Spleen (tissue), 11 donors: Measurements from ENCODE around the gene ARHGEF7. TPM values are rescaled to one million over a fixed set of nuclear protein-coding genes. Genes with fewer than 3 reads are reported as not detected.
A peak's percentile ranks its signal among the peaks of the same experiment; 100 is the strongest.

Experiments used
- DNase-seq: peaks from one replicate; pipeline ENCODE4 v3.0.0-alpha.2; 2020
- H3K27ac ChIP-seq, 8 donors: fragments of 200-600 bp; sonication (generic) in 7 of 8; 1 replicate in 4 of 8; 2 replicates in 4 of 8; pipeline versions ENCODE4 v1.5.0 to v1.8.0; 2016 to 2021; ENCODE audit warnings: inconsistent platforms in 4 of 8, mild to moderate bottlenecking in 4 of 8, moderate library complexity in 1 of 8
- H3K27me3 ChIP-seq, 7 donors: fragments of 200-600 bp; sonication (generic) in 6 of 7; replicated peaks in 1 of 7; 1 replicate in 4 of 7; 2 replicates in 3 of 7; pipeline versions ENCODE4 v1.5.0 to v1.8.0; 2016 to 2021; ENCODE audit warnings: inconsistent platforms in 3 of 7, mild to moderate bottlenecking in 1 of 7
- H3K36me3 ChIP-seq, 6 donors: fragments of 200-600 bp; sonication (generic) in 5 of 6; 1 replicate in 4 of 6; 2 replicates in 2 of 6; pipeline versions ENCODE4 v1.5.0 to v1.8.0; 2016 to 2021; ENCODE audit warnings: inconsistent platforms in 2 of 6
- H3K4me1 ChIP-seq, 6 donors: fragments of 200-600 bp; sonication (generic) in 5 of 6; 1 replicate in 3 of 6; 2 replicates in 3 of 6; pipeline versions ENCODE4 v1.5.0 to v1.8.0; 2016 to 2021; ENCODE audit warnings: inconsistent platforms in 3 of 6
- H3K4me3 ChIP-seq, 8 donors: fragments of 200-600 bp; sonication (generic) in 7 of 8; 1 replicate in 4 of 8; 2 replicates in 4 of 8; pipeline versions ENCODE4 v1.5.0 to v1.8.0; 2016 to 2021; ENCODE audit warnings: inconsistent platforms in 4 of 8, mild to moderate bottlenecking in 4 of 8, moderate library complexity in 2 of 8
- H3K9me3 ChIP-seq, 8 donors: fragments of 200-600 bp; sonication (generic) in 7 of 8; 1 replicate in 4 of 8; 2 replicates in 4 of 8; pipeline versions ENCODE4 v1.5.0 to v1.8.0; 2016 to 2021; ENCODE audit warnings: inconsistent platforms in 4 of 8
- POLR2A ChIP-seq, 3 donors: fragments of 450-650 bp; IDR thresholded peaks; one replicate each; pipeline ENCODE4 v1.5.1; 2017; ENCODE audit warnings: antibody characterized with exemption in 3 of 3, mild to moderate bottlenecking in 1 of 3
- POLR2AphosphoS5 ChIP-seq, 3 donors: sonication (generic); formaldehyde crosslinking; IDR thresholded peaks; one replicate each; pipeline ENCODE4 v1.5.1; 2017; ENCODE audit warnings: antibody characterized with exemption in 3 of 3
- WGBS, 5 donors: extraction: QIAGEN DNeasy Blood & Tissue Kit in 3 of 5; methylation state at CpG; one replicate each; pipeline versions ENCODE4 v1.1.5 to v1.1.7; 2013 to 2018; 5-methylcytosine and 5-hydroxymethylcytosine counted together
- intact Hi-C: fragments of 100-400 bp; cut with DNase I; formaldehyde crosslinking; loops from one replicate; pipeline ENCODE4 v1.15.0; 2023; ENCODE audit warnings: low total_unique reads
- polyA plus RNA-seq, 3 donors: library from polyadenylated mRNA; stranded (reverse); fragments of 200-250 nt; gene quantifications; one replicate each; pipeline ENCODE4 v1.2.1, GENCODE V29; 2013
- total RNA-seq, 7 donors: library from RNA; depleted of rRNA in 3 of 7; stranded (reverse); fragments of >200 nt in 3 of 7; fragmentation: NEBNext Ultra II Directional in 4 of 7; extraction: Animal tissue kit (Norgen Biotek cat#: 25700) in 4 of 7; gene quantifications; one replicate each; pipeline versions ENCODE4 v1.1.0 to v1.2.1, GENCODE V29; 2016 to 2021
- TF ChIP-seq, protein P1 (sequence below), 11 experiments: fragments of 200-600 bp in 7 of 11; fragments of 450-650 bp in 4 of 11; sonication (generic) in 4 of 11; IDR thresholded peaks in 8 of 11; conservative IDR thresholded peaks in 3 of 11; 1 replicate in 7 of 11; 2 replicates in 4 of 11; pipeline versions ENCODE4 v1.4.0 to v1.8.0; 2016 to 2021; ENCODE audit warnings: antibody characterized with exemption in 11 of 11, inconsistent platforms in 4 of 11, mild to moderate bottlenecking in 1 of 11
- donor health status: healthy with polysubstance abuse.
- donor health status: DM: no; HTN: no; CAD: no; lungs with moderate emphysema.
- donor health status: DM: no; HTN: no; CAD: no.
- donor health status: Bipolar disorder and iron deficiency.
- donor health status: healthy.
- donor health status: DM: no; HTN: no; CAD: no.
- donor health status: DM: yes; HTN: yes; CAD: no.

ARHGEF7 gene
- total and polyA plus RNA-seq, 10 donors = 18.0 to 192 (median 114) TPM

DNA sequence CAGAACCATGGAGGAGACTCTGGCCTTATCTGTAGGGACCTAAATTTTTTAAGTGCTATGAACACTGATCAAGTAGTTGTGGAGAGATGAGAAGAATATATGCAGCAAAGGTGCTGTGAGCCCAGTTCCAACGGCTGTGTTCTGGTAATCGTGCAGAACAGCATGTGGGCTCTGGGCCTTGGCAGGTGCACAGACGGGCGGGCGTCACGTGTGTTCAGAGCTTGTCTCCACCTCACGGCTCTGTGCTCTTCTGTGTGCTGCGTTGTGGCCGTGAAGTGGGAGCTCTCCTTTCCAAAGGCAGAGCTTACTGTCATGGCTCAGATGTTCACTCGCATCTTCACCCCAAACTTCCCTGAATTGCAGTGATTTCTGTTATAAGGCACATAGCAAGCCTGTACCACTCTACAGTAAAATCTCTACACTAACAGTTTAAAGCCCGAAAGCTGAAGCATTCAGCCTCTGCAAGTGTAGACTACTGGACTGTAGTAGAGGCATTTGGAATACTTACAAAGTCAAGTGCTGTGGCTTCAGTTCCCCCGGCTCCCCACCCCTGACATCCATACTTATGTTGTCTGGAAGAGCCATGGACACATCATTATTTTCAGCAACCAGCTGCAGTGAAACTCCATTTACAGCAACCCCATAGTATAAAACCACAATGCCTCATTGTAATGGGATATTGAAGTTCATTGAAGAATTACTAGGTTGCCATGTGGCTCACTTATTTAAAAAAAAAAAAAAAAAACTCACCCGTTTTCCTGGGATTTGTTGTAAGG lies 177.8 kb downstream of the ARHGEF7 start:
- H3K4me3 ChIP-seq = no peak overlapping the region
- peaks cover 0 to 15% (median 2%) of the 10 kb centered on the region in 6 donors for H3K4me1 ChIP-seq
- no peaks in the 10 kb centered on the region for H3K27me3 ChIP-seq
- H3K9me3 ChIP-seq = no peaks in the 10 kb centered on the region
- peaks cover 4 to 100% (median 61%) of the 10 kb centered on the region in 6 donors for H3K36me3 ChIP-seq
- 95 to 97% (median 96%) methylated on average over 13 of the region's 13 CpGs for WGBS, 5 donors
- intact Hi-C loops = no loop called here
- DNase-seq = no peak
- H3K27ac ChIP-seq = no peak overlapping the region
- TF ChIP-seq POLR2A (IDR thresholded peaks at IDR 0.05) (no peak), POLR2AphosphoS5 (IDR thresholded peaks at IDR 0.05) (peak in 2 of 3 donors; percentile 16 to 28)
- TF ChIP-seq, protein P1, sequence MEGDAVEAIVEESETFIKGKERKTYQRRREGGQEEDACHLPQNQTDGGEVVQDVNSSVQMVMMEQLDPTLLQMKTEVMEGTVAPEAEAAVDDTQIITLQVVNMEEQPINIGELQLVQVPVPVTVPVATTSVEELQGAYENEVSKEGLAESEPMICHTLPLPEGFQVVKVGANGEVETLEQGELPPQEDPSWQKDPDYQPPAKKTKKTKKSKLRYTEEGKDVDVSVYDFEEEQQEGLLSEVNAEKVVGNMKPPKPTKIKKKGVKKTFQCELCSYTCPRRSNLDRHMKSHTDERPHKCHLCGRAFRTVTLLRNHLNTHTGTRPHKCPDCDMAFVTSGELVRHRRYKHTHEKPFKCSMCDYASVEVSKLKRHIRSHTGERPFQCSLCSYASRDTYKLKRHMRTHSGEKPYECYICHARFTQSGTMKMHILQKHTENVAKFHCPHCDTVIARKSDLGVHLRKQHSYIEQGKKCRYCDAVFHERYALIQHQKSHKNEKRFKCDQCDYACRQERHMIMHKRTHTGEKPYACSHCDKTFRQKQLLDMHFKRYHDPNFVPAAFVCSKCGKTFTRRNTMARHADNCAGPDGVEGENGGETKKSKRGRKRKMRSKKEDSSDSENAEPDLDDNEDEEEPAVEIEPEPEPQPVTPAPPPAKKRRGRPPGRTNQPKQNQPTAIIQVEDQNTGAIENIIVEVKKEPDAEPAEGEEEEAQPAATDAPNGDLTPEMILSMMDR (IDR thresholded peaks at IDR 0.05 in 8 of 11, conservative IDR thresholded peaks at IDR 0.05 in 3 of 11) = no peak

DNA sequence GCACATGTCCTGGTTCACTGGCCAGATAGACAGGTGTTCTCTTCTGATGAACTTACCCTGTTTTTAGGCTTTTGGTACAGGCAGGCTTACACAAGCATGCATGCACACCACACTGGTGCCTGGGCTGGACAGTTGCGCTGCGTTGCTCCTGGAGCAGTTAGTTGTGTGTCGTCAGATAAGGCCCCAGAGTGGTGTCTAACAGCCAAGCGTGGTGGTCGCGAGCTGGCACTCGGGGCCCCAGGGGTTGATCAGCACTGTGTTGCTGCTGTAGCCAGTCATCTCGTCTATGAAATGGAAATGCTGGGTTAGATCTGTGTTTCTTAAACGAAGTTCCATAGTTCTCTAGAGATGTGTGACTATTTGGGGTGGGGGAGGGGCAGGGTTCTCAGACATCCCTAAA lies 180.8 kb downstream of the ARHGEF7 start:
- DNase-seq = no peak
- peaks cover 0 to 100% (median 46%) of the 10 kb centered on the region in 6 donors for H3K36me3 ChIP-seq

GRCh38 chr13:111296417-111296816 lies 181.3 kb downstream of the ARHGEF7 start:
- TF ChIP-seq POLR2AphosphoS5 (IDR thresholded peaks at IDR 0.05) = no peak
- no peak for TF ChIP-seq POLR2A (IDR thresholded peaks at IDR 0.05)
- TF ChIP-seq, protein P1 (IDR thresholded peaks at IDR 0.05 in 8 of 11, conservative IDR thresholded peaks at IDR 0.05 in 3 of 11) = no peak
- Histone ChIP-seq H3K9me3 (no peaks in the 10 kb centered on the region), H3K4me1 (peaks cover 0 to 15% (median 2%) of the 10 kb centered on the region in 6 donors), H3K4me3 (no peak overlapping the region), H3K27me3 (no peaks in the 10 kb centered on the region), H3K27ac (no peak overlapping the region), H3K36me3 (peaks cover 0 to 100% (median 46%) of the 10 kb centered on the region in 6 donors)
- DNase-seq = no peak
- intact Hi-C loops = no loop called here
- 57 to 65% (median 60%) methylated on average over 6 of the region's 6 CpGs for WGBS, 5 donors

More for the DNA sequence above, 180.8 kb downstream of the ARHGEF7 start:
- Histone ChIP-seq H3K27ac (no peak overlapping the region), H3K4me1 (peaks cover 0 to 15% (median 2%) of the 10 kb centered on the region in 6 donors), H3K27me3 (no peaks in the 10 kb centered on the region), H3K9me3 (no peaks in the 10 kb centered on the region), H3K4me3 (no peak overlapping the region)
- intact Hi-C loops = no loop called here
- TF ChIP-seq POLR2A (IDR thresholded peaks at IDR 0.05) = no peak
- peak in 1 of 3 donors; percentile 19 for TF ChIP-seq POLR2AphosphoS5 (IDR thresholded peaks at IDR 0.05)
- TF ChIP-seq, protein P1 (IDR thresholded peaks at IDR 0.05 in 8 of 11, conservative IDR thresholded peaks at IDR 0.05 in 3 of 11) = no peak
- WGBS, 5 donors = 87 to 95% (median 92%) methylated on average over 9 of the region's 9 CpGs

GRCh38 chr13:111298214-111298975 lies 183.3 kb downstream of the ARHGEF7 start:
- intact Hi-C loops = no loop called here
- 80 to 93% (median 88%) methylated on average over 12 to 13 of the region's 13 CpGs for WGBS, 5 donors
- Histone ChIP-seq H3K36me3 (peaks cover 2 to 100% (median 47%) of the 10 kb centered on the region in 6 donors), H3K27me3 (no peaks in the 10 kb centered on the region), H3K27ac (no peak overlapping the region), H3K4me1 (peaks cover 0 to 15% (median 2%) of the 10 kb centered on the region in 6 donors), H3K4me3 (no peak overlapping the region), H3K9me3 (no peaks in the 10 kb centered on the region)
- no peak for DNase-seq
- peak in 1 of 3 donors; percentile 26 for TF ChIP-seq POLR2AphosphoS5 (IDR thresholded peaks at IDR 0.05)
- TF ChIP-seq, protein P1 (IDR thresholded peaks at IDR 0.05 in 8 of 11, conservative IDR thresholded peaks at IDR 0.05 in 3 of 11) = no peak
- TF ChIP-seq POLR2A (IDR thresholded peaks at IDR 0.05) = no peak
